ENCODE measurements around the gene KAZN. TPM values are rescaled to one million over a fixed set of nuclear protein-coding genes. Genes with fewer than 3 reads are reported as not detected.

Gene KAZN
- total RNA-seq, 2 donors from 2014 or later = 3.4 to 12.2 TPM

- WGBS, 2 donors = 80 to 91% methylated on average over 9 of the region's 9 CpGs
- ATAC-seq (no peak), DNase-seq (no peak)
- H3K27ac ChIP-seq = no peak overlapping the region
- no peak overlapping the region for H3K4me3 ChIP-seq
- no peaks in the 10 kb centered on the region for H3K27me3 ChIP-seq
- no peaks in the 10 kb centered on the region for H3K36me3 ChIP-seq (replicated peaks in 1 of 2; ENCODE audit: insufficient read depth in 1 of 2, low read depth in 2 of 2)
- H3K9me3 ChIP-seq = no peaks in the 10 kb centered on the region
- H3K4me1 ChIP-seq = no peaks in the 10 kb centered on the region
- intact Hi-C loops (cut with DNase I) = no loop called here
- TF ChIP-seq, protein P1, sequence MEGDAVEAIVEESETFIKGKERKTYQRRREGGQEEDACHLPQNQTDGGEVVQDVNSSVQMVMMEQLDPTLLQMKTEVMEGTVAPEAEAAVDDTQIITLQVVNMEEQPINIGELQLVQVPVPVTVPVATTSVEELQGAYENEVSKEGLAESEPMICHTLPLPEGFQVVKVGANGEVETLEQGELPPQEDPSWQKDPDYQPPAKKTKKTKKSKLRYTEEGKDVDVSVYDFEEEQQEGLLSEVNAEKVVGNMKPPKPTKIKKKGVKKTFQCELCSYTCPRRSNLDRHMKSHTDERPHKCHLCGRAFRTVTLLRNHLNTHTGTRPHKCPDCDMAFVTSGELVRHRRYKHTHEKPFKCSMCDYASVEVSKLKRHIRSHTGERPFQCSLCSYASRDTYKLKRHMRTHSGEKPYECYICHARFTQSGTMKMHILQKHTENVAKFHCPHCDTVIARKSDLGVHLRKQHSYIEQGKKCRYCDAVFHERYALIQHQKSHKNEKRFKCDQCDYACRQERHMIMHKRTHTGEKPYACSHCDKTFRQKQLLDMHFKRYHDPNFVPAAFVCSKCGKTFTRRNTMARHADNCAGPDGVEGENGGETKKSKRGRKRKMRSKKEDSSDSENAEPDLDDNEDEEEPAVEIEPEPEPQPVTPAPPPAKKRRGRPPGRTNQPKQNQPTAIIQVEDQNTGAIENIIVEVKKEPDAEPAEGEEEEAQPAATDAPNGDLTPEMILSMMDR (IDR thresholded peaks at IDR 0.05) = no peak
- TF ChIP-seq POLR2A (IDR thresholded peaks at IDR 0.05) = no peak
These were observed 417.5 kb downstream of the KAZN start for GRCh38 chr1:15016001-15016400.

DNA sequence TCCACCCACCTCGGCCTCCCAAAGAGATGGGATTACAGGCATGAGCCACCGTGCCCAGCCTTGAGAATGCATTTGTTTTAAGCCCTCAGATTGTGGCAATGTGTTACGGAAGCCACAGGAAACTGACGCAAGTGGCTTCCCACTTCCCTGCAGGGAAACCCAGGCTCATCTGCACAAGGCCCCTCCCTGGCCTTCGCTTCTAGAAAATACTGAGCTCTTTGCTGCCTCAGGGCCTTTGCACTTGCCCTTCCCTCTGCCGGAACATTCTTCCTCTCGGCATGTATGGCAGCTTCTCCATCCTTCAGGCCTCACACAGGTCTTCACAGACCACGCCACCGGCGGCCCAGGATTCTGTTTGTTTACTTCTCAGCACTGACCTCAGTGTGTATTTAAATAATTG lies 418.0 kb downstream of the KAZN start:
- no peak for ATAC-seq
- no peak overlapping the region for H3K27ac ChIP-seq

DNA sequence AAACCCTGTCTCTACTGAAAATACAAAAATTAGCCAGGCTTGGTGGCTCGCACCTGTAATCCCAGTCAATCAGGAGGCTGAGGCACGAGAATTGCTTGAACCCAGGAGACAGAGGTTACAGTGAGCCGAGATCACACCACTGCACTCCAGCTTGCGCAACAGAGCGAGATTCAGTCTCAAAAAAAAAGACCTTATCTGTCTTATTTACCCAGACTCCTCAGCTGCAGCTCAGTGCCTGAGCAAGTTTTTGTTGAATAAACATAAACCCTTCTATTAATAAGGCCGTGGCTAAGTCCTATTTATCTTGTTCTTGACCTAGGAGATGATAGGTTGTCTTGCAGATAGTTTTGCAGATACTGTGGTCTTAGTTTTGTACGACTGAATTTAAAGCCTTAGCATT lies 418.6 kb downstream of the KAZN start:
- DNase-seq = no peak
- Histone ChIP-seq H3K9me3 (no peaks in the 10 kb centered on the region), H3K27ac (no peak overlapping the region), H3K36me3 (replicated peaks in 1 of 2; ENCODE audit: insufficient read depth in 1 of 2, low read depth in 2 of 2) (no peaks in the 10 kb centered on the region), H3K4me3 (no peak overlapping the region), H3K4me1 (no peaks in the 10 kb centered on the region), H3K27me3 (no peaks in the 10 kb centered on the region)
- 51 to 64% methylated on average over 7 of the region's 7 CpGs for WGBS, 2 donors
- intact Hi-C loops (cut with DNase I) = no loop called here
- TF ChIP-seq, protein P1 (IDR thresholded peaks at IDR 0.05) = no peak
- no peak for TF ChIP-seq POLR2A (IDR thresholded peaks at IDR 0.05)
- no peak for ATAC-seq

More for the DNA sequence above, 418.0 kb downstream of the KAZN start:
- intact Hi-C loops (cut with DNase I) = no loop called here
- Histone ChIP-seq H3K4me1 (no peaks in the 10 kb centered on the region), H3K36me3 (replicated peaks in 1 of 2; ENCODE audit: insufficient read depth in 1 of 2, low read depth in 2 of 2) (no peaks in the 10 kb centered on the region), H3K9me3 (no peaks in the 10 kb centered on the region), H3K27me3 (no peaks in the 10 kb centered on the region), H3K4me3 (no peak overlapping the region)
- WGBS, 2 donors = 79 to 91% methylated on average over 9 to 10 of the region's 10 CpGs
- TF ChIP-seq POLR2A (IDR thresholded peaks at IDR 0.05) = no peak
- no peak for DNase-seq

DNA sequence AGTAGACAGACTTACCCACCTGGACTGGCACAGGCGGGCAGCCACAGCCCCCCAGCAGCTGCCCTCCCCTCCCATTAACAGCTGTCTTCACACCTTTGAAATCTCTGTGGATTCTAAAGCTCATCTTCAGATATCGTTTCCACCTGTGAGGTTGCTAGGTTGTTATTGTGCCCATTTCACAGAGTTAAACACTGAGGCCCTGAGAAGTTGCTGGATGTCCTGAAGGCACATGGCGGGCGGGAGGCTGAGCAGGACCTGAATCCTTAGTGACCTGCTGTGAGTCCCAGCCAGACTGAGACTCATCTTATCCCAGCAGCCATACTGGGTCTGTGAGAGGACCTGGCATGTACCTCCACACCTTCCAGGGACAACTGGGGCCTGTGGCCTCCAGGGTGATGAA lies 420.3 kb downstream of the KAZN start:
- H3K4me1 ChIP-seq = no peaks in the 10 kb centered on the region
- DNase-seq = no peak
- no peak overlapping the region for H3K27ac ChIP-seq
- no peaks in the 10 kb centered on the region for H3K27me3 ChIP-seq
- 93% methylated on average over 4 of the region's 4 CpGs for WGBS, 2 donors
- no peaks in the 10 kb centered on the region for H3K9me3 ChIP-seq
- intact Hi-C loops (cut with DNase I) = no loop called here
- TF ChIP-seq POLR2A (IDR thresholded peaks at IDR 0.05) = no peak
- TF ChIP-seq, protein P1 (IDR thresholded peaks at IDR 0.05) = no peak
- no peak overlapping the region for H3K4me3 ChIP-seq
- ATAC-seq = no peak
- no peaks in the 10 kb centered on the region for H3K36me3 ChIP-seq (replicated peaks in 1 of 2; ENCODE audit: insufficient read depth in 1 of 2, low read depth in 2 of 2)

GRCh38 chr1:15020943-15021745 lies 422.7 kb downstream of the KAZN start:
- H3K36me3 ChIP-seq (replicated peaks in 1 of 2; ENCODE audit: insufficient read depth in 1 of 2, low read depth in 2 of 2) = no peaks in the 10 kb centered on the region
- intact Hi-C loops (cut with DNase I) = loop anchor here (10.0 kb wide), 1 partner anchor 186 kb away; no protein-coding TSS in a partner anchor
- no peaks in the 10 kb centered on the region for H3K4me1 ChIP-seq
- TF ChIP-seq, protein P1 (IDR thresholded peaks at IDR 0.05) = no peak
- no peak for TF ChIP-seq POLR2A (IDR thresholded peaks at IDR 0.05)
- no peak for ATAC-seq
- H3K27me3 ChIP-seq = no peaks in the 10 kb centered on the region
- no peak overlapping the region for H3K4me3 ChIP-seq
- H3K27ac ChIP-seq = no peak overlapping the region
- no peaks in the 10 kb centered on the region for H3K9me3 ChIP-seq
- 81% methylated on average over 18 of the region's 18 CpGs for WGBS, 2 donors
- DNase-seq = no peak

Measured in body of pancreas (tissue), 4 donors.